HG02571 (cell line): ENCODE data around the gene INS.

ENCODE experiments used
- ATAC-seq: cut with Tn5 transposase; IDR thresholded peaks from one replicate; pipeline ENCODE4 v1.9.1; 2021; ENCODE audit warnings: mild to moderate bottlenecking, moderate library complexity; ENCODE audit not compliant: unreplicated experiment

The INS gene

DNA sequence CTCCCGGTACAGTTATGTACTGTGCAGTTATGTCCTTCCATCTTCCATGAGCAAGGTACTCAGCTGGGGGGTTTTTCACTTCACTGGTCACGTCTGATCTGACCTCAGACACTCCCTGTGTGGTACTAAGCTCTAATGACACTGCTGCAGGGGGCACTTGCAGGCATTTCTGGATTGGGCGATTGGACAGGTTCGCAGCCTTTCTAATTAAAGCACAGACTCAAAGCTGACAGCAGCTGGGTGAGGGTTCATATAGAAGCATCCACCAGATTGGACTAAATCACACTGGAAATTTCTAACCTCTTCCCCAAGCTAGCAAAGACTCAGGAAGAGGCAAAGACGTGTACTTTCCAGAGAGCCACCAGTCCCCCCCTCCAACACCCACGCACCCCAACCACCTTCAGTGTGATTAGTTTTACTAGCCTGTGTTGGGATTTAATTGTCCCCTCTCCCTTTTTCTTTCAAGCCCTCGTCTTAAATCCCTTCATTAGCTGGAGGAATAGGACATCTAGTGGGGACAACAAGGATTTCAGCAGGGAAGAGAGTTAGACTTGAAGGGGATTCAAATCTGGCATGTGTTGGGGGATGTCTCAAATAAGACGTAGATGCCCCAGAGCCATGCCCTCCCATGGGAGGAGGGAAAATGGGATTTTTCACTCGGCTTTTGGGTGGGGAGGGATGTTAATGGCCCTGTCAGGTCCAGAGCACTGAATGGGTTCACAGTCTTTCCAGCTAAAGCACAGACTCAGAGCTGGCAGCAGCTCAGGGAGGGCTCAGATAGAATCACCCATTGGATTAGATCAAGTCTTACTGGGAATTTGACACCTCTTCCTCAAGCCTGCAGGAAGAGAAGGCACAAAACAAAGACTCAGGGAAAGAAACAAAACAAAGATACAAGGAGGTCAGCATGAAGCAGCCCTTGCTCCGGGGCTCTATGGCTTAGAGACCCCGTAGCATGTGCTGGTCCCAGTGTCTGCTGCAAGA is 10.9 kb downstream of the INS start:
- no peak for ATAC-seq

DNA sequence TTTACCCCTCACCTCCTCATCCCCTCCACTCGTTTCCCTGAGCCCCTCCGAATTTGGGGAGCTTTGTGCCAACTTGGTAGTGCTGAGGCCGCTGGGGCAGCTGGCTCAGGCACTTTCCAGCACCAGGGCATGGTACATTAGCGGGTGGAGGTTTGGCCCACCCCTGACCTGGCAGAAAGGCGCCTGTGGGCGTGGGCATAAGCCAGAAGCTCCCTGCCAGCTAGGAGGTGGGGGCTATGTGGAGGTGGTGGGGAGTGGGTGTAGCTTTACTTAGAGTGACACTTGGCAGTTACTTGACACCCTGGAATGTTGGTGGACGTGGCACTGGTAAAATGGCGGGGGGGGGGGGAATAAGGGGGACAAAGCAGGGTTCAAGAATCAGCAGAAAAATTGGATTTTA is 11.5 kb downstream of the INS start:
- no peak for ATAC-seq

DNA sequence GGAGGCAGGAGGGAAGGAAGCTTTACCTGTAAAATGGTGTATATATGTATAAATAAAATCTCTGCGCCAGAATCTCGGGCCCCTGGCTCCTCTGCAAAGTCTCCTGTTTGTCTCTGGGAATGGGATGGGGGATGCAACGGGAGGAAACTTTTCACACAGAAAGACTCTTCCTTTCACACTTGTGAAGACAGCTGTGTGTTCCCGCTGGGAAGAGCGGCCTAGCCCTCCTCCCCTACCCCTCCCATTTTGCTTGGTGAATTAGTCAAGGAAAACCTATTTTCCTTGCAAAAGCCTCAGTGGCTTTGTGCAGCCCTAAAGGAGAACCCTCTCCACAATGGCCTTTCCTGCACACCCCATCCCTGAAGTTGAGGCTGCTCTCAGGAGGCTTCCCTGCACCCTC is 12.4 kb downstream of the INS start:
- ATAC-seq: no peak

DNA sequence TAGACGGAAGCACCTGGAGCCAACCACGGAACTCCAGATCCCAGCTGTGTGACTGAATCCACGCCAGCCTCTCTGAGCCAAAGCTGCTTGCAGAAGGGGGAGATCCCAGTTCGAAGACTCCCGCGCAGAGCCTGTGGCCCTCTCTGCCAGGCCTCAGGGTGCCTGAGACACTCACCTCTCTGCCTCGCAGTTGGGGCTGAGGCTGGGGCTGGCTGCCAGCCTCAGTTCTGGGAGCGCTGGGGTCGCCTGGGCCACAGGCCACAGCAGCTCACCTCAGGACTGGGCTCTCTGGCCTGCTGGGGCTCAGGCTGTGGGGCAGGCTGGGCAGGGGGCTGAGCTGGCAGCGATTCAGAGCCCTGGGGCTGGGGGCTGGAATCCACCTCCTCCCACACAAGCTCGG is 13.6 kb downstream of the INS start:
- ATAC-seq: no peak

DNA sequence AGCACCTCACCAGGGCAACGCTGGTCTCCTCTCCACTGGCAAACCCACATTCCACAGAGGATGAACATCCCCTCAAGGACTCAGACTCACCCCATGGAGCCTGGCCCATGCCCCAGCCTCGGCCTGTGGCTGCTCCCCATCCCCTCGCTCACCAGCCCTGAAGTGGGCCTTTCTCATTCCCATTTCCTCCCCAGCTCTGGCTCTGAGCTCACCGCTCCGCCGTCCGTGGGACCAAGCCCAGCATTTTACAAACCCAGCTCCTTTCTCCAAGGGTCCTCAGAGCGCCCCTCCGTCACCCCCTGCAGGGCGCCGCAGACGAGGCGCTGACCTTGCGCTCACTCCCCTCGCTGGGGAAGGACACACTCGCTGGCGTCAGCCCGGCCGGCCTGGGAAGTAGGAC is 15.0 kb downstream of the INS start:
- no peak for ATAC-seq

DNA sequence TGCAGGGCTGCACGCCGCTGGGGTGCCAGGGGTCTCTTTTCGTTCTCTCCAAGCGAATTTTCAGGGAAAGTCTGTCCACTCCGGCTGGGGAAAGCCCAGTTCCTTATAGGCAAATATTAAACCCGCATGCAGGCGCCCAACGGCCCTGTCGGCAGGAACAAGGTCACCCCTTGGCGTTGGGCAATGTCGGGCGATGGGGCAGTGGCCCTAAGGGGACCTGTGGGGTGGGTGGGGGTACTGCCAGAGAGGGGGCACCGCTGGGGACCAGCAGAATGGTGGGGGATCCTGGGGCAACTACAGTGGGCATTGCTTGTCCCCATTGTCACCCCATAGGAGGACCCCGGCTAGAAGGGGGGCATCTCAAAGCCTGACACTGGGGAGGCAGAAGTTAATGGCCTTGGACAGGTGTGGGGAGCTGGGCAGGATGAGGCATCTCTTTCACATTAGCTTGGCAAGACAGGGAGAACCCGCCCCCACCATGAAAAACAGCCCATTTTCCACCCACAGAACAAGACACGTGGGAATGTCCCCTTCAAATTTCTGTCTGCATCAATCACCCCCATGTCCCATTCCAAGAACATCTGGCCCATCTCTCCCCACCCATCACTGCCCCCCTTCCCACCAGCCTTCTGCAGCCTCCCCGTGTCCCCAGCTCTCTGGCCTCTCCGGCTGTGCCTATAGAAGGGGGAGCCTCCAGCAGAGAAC is 16.3 kb downstream of the INS start:
- ATAC-seq: no peak

DNA sequence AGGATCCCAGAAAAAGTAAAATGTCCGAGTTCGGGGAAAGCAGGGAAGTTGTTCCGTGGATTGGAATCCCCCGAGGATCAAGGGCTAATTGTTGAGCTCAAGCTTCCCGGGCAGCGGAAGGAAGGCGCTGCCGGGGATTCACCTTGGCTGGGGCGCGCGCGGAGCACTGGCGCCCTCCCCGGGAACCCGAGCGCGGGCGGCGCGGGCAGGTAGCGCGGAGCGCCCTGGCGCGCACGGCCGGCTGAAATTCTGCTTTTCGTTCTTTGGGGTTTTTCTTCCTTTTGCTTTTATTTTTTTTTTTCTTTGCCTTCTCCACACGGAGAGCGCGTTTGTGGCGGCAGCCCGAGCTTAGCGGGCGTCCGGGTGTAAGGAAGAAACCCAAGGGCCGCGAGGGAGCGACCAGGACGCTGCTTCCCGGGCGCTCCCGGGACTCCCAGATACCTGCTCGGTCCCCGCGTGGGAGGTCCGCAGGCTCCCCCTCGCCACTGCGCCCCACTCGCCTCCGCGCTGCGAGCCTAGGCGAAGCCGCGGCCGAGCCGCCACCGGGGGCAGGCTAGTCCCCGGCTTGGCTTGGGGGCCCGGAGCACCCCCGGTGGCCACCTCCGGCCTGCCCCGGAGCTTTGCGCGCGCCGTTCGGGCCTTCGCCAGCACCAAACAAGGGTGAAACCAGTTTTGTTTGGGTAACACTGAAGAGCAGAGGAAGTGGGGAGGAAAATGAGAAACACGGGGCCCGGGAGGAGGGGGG is 17.0 kb downstream of the INS start:
- ATAC-seq: no peak

DNA sequence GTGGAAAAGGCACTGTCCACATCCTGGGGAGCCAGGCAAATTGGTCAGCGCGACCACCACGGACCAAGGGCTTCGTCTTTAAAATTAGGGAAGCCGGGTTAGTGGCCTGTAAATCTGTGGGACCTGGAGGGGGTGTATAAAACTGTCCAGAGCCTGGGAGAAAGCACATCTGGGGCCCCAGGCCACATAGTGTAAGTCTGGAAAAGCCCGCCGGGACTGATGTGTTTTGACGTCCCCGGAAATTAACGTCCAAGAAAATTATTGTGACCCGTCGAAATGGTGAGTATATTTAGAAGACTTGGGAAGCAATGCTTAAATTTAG is 17.6 kb downstream of the INS start:
- ATAC-seq: no peak

DNA sequence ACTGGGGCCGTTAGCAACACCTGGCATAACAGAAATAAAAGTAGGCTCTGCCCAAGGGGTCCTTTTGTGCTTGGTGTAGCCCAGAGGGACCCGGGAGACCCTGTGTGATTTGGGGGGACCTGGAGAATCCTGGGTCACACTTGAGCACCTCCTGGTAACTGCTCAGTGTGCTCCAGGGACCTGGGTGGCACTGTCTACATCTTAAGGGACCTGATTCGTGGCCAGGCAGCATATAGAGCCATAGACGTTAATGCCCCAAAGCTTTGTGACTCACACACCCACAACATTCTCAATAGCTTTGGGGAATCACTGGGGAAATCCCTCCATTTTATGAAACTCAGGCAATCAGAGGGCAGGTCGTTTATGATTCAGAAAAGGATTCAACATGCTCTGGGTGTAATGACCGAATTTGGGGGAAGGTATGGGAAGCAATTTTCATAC is 18.2 kb downstream of the INS start:
- no peak for ATAC-seq

DNA sequence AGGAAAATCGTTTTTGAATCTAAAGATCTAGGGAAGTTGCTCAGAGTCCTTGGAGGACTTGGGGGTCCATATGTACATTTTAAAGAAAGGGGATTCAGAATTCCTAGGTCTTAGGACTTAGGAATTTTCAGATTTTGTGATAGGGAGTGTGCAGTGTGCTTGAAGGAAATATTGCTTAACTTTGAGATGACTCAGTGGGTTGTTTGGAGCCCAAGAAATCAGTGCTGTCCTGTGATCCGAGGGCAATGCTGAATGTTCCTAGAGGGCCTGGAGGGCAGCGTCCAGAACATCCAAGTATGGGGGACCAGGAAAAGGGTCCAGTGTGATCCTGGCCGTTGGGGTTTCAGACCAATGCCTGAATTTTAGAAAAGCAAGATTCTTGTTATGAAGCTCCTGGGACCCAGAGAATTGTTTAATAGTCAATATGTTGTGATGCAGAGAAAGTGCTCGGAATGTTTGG is 18.7 kb downstream of the INS start:
- ATAC-seq: no peak

DNA sequence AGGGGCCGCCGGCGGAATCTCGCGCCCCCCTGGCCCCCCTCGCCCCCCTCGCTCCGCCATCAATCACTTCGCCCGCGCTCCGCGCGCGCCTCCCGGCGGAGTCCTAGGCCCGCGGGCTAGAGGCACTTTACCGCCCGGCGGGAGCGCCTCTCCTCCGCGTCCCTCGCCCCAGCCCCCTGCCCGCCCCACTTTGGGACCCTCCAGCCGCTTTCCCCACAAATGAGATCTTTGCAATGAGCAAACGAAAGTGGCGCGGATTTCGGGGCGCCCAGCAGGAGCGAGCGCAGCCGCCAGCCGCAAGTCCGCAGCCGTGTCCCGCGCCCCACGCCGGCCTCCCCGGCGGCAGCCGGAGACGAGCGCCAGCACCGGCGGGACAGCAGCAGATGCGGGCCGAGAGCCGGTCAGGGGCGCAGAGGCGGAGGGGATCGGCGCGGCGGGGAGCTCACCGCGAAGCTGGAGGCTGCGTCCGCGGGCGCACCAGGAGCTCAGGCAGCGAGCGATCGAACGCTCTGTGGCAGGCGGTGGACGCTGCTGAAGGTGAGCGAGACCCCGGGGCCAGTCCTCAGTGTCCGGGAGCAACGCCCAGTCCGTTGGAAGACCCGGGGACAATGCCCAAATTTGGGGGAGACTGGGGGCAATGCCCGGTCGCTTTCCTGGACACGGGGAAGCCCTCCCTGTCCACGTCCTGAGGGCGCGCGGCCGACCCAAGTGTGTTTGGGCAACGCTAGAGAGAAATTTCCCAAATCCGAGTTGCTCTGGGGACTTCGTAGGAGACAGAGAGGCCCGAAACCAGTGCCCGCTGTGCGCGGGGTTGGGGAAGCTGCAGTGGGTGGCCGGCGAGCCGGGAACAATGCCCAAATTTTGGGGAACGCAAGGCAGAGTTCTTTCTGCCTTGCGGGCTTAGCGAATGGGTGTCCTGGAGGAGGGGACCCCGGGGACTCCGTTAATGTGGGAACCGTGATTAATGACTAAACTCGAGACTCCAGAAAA is 20.3 kb downstream of the INS start:
- no peak for ATAC-seq

DNA sequence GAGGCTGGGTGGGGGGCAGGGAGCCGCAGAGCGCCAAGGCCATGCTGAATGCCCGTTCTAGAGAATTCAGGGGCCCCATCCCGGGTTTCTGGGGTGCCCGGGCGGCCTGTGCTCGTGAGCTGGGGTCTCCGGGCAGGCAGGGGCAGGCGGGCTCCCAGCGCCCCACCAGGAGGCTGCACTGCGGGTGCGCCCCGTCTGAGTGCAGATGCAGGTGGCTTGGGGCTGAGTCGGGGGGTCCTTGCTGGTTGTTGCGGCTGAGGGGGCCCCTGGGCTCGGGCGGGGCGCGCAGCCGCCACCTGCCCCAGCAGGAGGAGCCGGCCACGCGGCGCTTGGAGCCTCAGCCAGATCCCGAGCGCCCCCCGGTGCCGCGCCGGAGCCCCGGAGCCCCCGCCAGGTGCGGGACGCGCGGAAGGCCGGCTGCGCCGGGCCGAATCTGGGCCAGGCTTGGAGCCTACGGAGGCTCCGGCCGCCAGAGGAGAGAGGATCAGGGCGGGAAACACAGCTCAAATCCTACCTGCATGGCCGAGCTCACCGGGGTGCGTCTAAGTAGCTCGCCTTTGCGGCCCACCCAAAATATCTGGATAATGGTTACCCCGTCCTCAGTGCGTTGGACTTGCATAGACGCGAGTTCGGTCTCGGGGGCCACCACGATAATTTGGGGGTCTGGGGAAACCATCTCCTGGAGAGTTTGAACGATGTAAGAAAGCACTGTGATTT is 21.2 kb downstream of the INS start:
- ATAC-seq: no peak

DNA sequence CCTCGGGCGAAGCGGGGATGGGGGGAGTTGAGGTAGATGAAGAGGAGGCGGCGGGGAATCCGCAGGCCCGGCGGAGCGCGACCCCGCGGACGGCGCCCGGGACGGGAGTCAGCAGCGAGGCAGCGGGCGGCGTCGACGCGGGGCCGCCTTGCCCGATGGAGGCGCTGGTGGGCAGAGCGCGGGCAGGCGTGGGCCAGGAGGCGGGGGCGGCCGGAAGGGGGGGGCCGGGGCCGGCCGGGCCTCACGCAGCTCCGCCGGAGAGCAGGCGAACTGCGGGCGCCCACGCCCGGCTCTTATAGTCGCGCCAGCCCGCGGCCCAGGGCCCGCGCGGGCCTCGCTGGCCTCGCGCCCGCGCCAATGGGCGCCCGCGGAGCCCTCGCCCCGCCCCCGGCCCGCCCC is 21.9 kb downstream of the INS start, which contains the start of gene IGF2:
Gene IGF2, minus strand, starts transcription at position 267 of the 399 bp plus-strand sequence. CDS start 3,866 bp downstream, outside the sequence.
- no peak for ATAC-seq

DNA sequence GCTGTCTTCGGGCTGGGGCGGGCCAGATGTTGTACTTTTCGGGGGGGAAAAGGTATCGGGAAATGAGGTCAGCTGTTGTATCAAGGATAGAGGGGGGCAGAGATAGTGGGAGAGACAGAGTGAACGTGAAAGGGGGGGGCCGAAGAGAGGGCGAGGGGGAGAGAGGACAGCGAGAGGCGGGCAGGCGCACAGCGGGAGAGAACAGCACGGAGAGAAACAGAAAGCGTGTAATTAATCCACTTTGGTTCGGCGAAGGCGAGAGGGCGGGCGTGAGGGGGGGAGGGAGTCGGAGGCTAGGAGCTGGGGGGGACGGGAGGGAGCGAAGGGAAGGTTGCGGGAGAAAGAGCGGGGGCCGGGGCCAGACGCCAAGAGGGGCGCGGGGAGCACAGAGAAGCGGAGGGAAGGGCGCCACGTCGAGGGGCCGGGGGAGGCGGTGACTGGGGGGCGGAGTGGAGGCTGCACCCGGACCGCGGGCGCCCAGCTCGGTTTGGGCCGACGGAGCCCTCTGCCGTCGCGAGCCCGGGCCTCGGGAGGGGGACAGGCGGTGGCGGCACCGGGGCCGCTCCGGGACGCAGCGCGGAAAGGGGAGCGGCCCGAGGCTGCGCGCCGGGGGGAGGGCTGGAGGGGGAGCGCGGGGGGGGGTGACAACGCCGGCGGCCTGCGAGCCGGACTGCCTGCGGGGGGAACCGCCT is 22.4 kb downstream of the INS start:
- ATAC-seq: no peak

DNA sequence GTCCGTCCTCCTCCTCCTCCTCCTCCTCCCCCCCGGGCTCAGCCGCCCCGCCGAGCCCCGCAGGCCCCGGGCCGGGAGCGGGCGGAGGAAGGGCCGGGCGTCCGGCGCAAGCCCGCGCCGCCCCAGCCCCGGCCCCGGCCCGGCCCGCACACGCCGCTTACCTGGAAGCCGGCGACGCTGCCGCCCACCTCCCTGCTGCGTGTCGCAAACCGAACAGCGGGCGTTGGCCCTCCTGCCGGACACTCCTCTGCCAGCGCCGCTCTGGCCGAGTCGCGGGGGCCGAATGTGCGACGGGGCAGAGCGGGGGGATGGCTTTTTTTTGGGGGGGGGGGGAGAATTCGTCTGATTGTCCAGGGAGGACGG is 23.0 kb downstream of the INS start:
- no peak for ATAC-seq

DNA sequence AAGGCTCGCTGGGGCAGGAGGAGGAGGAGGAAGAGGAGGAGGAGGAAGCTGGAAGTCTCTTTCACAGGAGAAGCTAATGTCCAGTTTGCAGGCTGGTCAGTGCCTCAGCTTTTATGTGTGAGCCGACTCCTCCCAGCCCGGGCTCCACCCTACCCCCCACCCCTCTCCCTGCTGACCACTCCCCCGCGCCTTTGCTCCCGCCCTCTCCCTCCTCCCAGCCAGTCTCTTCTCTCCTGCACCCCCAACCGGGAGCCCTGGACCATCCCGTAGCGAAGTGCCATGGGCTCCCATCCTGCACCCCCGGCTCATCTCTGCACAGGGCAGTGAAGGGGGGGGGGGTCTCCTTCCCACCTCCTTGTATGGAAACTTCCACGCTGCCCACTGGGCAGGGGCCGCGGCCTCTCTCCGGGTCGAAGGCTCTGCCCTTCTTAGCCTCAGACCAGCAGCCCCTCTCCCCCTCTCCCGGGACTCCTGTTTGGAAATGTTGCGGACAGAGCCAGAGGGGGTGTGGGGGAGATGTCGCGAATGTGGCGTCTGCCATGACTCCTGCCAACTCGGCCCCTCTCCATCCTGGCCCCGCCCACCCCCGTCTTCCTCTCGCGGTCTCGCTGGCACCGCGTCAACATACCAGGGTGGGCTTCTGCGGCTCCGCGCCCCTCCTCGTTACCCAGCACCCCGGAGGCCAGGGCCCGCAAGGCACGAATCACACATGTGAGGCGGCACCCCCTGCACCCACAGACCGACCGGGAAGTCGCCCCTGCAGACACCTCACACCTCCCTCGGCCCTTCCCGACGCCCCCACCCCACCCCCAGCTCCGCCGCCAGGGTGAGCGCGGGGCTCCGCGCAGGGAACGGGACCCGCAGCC is 23.6 kb downstream of the INS start:
- ATAC-seq: no peak

DNA sequence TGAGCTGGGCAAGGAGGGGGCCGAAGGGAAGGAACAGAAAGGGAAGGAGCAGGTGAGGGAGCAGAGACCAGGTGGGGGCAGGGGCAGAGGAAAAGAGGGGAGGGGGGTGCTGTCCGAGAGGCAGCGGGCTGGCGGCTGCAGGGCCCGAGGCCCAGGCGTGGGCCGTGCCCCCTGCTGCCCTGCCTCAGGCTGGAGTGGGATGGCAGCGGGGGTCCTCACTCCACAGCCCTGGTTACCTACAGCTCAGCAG is 24.1 kb downstream of the INS start:
- ATAC-seq: no peak

DNA sequence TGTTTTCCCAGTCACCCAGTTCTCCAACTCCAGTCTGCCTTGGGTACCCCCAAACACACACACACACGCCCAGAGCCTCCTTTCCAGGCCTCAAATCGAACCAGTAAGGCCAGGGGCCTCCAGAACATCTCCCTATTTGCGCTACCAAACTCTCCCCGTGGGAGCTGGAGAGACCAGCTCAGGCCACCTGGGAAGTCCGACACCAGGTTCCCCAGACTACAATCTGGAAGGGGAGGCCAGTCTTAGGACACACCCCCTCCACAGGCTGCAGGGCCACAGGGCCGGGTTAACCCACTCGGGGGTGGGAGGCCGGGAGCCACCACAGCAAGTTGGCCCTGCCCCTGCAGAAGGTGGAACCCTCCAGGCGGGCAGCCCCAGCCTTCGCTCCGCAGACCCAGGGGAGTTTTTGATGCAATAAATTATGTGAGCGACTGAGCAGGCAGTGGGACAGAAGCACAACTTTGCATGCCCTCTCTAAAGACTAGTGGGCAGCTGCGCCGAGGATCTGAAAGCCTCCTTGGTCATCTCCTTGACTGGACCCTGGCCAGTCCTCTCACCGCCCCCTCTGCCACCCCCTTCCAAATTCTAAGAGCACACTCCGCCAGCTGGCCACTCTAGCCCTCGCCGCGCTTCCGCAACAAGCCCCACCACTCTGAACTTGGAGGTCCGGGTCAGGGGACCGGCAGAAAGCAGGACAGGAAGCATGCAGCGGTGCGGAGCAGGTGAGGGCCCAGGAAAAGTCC is 24.6 kb downstream of the INS start:
- no peak for ATAC-seq
